NCI-H526 (cell line): ENCODE measurements around the gene YPEL3.
"Not testable (repeated sequence)": the region's sequence is repeated elsewhere in the genome, so short reads cannot be mapped to it uniquely, and the experiment has no call there.

Experiments
- DNase-seq, 2 experiments: peaks; one replicate each; lab custom pipeline; 2025; lab: John Stamatoyannopoulos, UW

The YPEL3 gene

DNA sequence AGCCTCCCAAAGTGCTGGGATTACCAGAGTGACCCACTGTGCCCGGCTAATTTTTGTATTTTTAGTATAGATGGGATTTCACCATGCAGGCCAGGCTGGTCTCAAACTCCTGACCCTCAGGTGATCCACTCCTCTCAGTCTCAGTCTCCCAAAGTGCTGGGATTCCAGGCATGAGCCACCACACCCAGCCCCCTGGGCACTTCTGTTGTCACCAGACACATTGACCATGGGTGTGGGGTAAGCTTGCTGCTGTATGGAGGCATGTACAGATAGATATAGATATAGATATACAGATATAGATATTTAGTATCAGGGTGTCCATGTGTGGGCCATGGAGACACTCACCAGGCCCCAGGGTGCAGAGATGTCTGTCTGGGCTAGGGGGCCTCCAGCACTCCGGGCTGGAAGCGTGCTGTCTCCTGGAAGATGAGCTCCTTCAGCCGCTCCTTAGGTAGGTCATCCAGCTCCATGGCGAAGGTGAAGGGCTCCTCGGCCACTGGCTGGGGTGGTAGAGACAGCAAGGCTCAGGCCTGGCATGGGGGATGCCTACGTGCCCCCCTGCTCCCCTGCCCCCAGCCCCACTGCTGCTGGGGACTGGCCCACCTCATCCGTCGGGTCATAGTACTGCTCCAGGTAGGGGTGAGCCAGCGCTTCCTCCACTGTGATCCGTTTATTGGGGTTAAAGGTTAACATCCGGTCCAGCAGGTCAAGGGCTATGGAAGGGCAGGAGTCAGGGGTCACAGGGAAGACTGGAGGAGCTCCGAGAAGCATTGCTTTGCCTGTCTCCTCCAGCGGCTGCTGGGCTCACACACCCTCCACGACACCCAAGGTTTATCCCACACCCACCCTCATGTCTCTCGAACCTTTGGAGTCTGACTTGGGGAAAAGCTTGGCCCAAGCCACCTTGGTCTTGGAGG lies 20.5 kb upstream of the YPEL3 start:
- DNase-seq: no peak

DNA sequence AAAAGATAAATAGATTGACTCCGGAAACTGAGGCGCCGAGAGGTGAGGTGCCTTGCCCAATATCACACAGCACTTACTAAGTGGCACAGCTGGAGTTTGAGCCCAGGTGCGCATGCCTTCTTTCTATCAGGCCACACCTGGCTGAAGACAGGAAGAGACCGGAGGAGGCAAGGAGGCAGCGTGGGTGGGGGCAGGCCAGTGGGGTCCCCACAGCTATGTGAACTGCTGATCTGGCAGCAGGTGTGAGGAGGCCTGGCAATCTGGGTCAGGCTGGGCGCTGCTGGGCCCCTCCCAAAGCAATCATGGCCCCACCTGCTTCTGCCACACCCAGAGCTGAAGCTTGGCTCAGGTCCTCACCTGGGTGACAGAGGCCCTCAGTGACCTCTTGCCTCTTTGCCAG lies 19.2 kb upstream of the YPEL3 start:
- no peak for DNase-seq

DNA sequence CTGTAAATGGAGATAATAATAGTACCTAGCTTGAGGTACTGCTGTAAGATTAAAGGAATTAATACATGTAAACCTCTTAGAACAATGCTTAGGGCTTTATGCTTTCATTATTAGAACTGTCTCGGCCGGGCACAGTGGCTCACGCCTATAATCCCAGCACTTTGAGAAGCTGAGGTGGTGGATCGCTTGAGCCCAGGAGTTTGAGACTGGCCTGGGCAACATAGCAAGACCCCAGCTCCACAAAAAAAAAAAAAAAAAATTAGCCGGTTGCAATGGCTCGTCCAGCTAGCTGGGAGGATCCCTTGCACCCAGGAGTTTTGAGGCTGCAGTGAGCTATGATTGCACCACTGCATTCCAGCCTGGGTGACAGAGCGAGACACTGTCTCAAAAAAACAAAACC lies 18.8 kb upstream of the YPEL3 start:
- DNase-seq: not testable (repeated sequence)

DNA sequence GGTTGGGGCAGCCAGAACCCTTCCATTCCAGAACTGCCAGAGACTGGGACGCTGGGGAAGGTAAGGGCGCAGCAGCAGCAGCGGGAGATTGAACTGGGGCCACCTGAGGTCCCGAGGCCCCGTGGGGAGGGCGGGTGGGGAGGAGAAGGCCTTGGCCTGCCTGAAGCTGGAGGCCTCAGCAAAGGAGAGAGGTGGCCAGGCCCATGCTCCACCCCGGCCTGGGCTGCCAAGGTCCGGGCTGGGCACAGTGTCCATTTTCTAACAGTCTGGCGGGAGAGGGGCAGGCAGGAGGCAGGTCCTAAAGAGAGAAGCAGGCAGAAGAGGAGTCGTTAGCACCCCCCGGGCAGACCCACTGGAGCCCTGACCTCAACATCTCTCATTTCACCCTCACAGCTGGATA lies 18.4 kb upstream of the YPEL3 start:
- no peak for DNase-seq

DNA sequence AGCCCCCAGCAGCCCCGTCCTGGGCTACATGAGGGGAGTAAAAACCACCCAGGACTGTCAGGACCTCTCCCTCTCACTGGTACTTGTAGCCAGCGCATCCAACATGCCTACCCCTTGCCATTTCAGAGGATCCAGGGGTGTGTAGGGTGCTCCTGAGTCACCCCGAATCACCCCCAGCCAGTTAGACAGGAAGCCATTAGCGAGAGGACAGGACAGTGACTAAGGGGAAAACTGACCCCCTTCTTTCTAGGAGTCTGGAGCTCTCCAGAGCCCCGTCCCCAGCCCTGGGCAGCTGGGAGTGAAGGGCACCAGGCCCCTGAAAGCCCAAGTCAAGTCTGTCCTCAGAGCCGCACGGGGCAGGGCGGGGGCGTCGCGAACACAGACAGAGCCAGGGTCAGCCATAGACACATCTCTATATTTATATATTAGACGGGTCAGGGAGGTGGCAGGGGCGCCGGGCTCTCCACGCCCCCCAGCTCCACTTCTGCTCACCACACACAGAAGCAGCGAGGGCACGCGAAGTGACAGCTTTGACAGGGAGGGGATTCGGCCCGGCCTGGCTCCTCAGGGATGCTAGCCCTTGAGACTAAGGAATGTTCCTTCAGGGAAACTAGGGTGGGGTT lies 17.8 kb upstream of the YPEL3 start:
- no peak for DNase-seq

DNA sequence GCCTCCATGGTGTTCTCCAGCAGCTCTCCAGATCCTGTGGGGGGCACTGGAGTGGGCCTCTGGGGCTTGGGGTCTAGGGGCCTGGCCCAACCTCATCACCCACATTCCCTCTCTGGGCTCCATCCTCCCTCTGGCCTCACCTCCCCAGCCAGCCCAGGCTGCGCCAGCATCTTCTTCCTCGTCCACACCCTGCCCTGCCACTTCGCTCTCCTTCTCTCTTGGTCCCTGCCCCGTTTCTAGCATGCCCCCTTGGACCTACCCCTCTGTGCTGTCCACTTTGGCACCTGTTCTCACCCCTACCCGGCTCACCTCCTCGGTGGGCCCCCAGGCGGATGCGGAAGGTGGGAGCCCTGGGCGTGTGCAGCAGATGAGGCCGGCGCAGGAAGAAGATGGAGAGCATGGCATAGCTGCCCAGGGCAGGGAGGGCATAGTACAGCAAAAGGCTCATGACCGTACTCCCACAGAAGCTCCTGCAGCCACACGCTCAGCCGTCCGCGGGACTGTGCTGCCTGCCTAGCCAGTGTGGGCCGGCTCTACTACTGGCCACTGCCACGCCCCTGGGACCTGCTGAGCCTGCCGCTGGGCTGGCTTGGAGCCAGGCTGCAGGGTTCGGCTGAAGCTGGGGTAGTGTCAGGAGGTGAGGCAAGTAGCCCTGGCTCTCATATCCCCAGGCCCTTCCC lies 17.2 kb upstream of the YPEL3 start, which contains the start of gene GDPD3:
GDPD3 (minus strand) TSS at position 507 of the 680 bp plus-strand sequence; CDS start at position 448, 59 bp downstream.
- no peak for DNase-seq

DNA sequence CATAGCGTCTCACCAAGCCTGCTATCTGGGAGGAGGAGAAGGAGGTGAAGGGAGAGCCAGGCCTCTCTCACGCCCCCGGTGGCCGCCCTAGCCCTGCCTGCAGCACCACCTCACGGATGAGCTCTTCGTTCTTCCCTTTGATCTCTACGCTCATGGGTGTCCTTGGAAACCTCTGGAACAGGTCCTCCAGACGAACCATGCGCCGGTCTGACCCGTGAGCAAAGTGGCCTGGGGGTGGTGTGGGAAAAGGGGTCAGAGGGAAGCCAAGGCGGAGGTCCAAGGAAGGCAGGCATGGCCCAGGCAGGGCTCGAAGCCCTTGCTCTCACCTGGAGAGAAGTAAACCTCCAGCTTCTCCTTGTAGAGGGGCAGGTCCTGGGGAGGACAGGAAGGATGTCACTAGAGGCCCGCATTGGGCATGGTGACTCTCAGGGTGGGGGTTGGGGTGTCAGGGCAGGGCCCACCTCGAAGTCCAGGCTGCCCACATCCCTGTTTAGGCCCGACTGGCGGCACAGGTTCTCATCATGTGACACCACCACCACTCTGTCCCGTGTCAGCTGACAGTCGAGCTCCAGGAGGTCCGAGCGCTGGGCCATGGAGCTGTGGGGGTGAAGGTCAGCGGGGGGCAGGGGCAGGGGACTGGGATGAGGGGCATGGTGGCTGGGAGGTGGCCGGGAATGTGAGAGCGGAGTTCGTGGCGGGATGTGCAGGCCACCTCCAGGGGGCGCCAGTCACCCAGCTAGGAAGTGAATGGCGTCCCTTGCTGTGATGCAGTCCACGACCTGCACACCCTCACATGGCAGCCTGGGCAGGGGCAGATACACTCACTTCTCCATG lies 16.4 kb upstream of the YPEL3 start:
- peak in 1 of 2 experiments; percentile 51 for DNase-seq

DNA sequence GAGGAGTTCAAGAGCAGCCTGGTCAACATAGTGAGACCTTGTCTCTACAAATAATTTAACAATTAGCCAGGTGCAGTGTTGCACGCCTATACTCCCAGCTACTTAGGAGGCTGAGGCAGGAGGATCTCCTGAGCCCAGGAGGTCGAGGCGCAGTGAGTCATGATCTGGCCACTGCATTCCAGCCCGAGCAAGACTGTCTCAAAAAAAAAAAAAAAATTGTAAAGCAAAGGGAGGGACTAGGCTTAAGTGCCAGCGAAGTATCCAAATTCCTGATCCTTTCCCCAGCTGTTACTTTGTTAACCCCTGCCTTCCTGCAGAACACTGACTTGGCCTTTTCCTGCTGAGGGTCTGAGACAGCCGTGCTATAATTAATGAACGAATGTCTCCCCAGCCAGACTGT lies 14.6 kb upstream of the YPEL3 start:
- DNase-seq: no peak

DNA sequence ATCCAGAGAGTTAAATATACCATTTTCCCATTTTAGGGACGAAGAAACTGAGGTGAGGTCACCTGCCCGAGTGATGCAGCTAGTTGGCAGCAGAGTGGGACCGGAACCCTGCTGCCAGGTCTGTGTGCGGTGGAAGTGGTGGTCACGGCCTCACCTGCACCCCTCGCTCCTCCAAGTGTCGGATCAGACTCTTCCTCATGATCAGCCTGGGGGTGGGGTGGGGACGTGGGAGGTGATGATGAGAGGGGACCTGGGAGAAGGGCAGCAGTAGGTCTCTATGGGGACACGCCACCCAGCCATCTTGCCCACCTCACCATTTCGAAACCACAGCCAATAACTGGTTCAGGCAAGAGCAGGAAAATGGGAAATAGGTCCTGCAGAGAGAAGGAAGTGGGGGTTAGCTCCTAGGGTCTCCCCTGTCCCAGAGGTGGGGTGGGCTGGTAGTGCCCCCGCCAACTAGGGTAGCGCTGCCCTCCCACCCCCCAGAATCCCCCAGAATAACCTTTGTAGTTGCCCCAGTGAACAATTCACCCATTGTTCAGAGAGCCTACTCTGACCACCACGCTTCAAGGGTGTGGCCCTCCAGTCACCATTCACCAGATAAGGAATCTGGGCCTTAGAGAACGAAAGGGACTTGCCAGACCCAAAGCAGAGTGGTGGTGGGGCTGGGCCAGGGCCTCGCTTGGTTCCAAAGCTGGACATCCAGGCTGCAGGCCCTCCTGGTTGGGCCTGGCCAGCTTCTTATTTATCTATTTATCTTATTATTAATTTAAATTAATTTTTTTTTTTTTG lies 12.2 kb upstream of the YPEL3 start:
- no peak for DNase-seq

DNA sequence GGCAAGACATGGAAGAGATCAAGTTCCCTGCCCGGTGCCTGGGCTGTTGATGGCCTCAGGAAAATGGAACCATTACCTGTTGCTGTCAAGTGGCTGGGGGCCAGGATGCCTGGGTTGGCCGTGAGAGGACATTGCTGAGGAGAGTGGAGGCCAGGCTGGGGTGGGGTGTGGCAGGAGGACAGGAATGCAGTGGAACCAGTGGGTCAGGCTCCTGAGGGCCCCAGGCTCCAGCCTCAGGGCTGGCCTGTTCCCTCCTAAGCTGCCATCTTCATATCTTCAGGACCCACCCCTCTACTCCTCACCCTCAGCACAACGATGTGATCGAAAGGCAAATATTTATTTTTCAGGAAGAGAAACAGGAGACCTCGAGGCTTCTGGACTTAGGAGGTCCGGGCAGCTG lies 8.5 kb upstream of the YPEL3 start:
- DNase-seq: no peak

DNA sequence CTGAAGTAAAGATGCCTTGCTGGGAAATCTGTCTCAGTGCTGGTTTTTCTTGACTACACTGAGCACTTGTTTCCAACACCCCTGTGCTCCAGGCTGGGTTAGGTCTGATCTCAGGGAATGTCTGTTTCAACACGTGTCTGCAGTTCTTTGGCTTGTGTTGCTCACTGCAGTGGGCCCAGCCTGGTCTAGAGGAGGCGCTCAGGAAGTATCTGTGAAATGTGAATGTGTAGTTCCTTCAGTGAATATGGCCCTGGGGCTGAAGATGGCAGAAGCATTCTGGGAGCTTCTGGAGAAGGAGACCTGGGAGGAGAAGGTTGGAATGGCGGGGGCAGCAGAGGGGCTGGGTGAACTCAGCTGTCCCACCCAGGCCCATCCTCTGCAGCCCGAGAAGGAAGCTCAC lies 8.1 kb upstream of the YPEL3 start:
- no peak for DNase-seq

DNA sequence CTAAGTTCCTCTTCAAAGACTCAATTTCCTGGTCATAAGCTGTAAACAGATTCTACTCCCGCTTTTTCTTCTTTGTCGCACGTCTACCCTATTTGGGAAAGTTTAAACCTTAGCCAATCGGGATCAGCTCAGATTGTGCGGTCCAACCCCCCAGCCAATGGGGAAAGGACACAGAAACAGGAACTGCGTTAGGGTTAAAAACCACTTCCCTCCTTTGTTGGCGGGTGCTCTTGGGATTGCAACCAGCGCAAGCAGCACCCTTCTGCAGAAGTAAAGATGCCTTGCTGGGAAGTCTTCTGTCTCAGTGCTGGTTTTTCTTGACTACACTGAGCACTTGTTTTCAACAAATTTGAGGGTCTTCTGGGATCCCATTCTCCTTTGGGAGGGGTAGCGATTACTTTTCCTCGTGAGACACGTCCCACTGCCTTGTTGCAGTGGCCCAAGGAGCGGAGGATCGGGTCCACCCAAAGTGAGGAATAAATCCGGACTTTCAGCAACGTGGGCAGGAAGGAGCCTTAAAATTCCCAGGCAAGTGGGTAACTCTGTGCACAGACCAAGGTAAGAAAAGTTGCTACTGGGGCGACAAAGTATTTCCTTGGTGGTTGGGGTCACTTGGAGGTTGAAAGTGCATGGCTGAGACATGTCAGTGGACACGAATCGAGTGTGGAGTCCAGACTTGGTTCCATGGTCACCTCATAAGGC lies 1.0 kb upstream of the YPEL3 start:
- DNase-seq: no peak

DNA sequence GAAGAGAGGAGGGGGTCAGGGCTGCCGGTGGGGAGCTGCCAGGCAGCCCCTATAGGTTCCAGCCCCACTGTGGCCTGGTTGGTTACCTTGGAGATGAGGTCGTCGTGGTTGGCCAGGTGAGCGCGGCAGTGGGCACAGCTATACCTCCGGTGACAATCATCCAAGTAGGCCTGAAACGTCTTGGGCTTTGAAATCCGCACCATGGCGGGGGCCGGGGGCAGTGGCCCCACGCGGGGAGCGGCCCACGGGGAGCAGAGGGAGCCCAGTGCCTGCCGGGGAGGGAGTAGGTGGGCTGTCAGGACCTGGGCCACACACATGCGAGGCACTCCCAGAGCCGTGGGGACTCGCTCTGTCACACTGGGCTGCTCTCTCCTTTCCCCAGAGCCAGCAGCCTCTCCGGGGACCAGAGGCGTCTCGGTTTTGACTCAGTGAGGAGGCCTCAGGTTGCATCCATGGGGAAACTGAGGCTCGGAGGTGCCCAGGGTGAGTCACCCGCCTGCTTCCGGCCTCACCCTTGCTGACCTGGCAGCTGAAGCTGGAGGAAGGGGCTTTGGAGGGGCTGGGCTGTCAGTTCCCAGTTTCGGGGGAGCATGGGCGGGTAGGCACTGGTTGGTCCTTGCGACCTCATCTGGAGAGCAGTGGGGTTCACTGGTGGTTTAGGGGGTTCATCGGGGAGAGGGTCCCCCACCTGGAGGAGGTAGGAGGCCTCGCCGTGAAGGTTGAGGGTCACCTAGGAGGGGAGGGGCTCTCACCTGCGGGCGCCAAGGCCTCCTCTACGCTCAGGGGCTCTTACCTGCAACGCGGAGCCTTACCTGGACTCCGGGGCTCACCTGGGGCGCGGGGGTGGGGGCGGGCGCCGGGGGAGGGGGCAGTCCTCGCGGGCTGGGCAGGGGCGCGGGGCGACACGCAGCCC lies 591 bp downstream of the YPEL3 start:
- DNase-seq: peak in 1 of 2 experiments; percentile 60

DNA sequence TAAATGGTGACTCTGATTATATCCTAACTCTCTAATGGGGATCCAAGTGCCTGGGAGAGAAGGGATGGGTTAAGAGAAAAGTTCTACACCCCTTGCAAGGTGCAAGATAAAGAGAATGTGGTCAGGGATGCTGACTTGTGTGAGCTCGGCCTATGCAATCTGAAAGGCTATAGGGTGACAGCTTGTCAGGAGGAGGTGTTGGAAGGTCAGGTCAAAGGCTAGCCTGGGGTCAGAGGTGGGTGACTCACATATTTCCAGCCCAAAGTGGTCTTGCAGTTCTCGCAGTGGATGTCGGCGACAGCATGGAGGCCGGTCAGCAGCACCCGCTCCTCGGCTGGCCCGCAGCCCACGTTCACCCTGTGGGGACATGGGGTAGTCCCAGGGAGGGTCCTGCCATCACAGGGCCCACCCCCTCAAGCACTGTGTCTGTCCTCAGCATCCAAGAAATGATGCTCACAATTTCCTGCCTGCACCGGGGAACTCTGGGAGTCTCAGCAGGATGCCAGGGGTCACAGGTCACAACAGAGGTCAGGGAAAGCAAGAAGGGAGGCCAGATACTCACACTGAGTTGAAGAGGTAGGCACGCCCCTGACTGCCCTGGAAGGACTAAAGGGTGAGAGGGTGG lies 1.4 kb downstream of the YPEL3 start:
- DNase-seq: no peak

DNA sequence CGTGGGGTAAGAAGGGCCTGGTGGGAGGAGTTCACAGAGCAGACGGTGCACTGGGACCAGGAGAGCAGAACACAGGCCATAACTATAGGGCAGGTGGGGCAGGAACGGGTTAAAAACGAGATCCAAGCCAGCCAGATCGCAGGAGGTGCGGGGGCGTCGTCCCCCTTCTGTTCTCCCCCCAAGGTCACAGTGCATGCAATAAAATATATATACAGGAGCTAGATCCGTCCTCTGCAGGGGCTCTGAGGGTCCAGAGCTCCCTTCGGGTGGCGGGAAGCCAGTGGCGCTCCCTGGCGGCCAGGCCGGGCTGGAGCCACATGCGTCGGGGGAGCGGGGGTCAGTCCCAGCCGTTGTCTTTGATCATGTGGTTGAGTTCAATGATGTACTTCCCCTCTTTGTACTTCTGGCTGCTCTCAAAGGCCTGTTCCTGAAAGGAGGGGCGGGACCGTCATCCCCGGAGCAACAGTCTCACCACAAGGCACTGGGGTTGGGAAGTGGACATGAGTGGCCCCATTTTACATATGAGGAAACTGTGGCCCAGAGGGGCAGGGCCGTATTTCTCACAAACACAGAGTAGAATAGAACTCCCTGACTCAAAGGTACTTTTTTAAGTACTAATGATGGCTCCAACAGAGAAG lies 3.5 kb downstream of the YPEL3 start:
- peak; percentile 76 to 91 for DNase-seq

DNA sequence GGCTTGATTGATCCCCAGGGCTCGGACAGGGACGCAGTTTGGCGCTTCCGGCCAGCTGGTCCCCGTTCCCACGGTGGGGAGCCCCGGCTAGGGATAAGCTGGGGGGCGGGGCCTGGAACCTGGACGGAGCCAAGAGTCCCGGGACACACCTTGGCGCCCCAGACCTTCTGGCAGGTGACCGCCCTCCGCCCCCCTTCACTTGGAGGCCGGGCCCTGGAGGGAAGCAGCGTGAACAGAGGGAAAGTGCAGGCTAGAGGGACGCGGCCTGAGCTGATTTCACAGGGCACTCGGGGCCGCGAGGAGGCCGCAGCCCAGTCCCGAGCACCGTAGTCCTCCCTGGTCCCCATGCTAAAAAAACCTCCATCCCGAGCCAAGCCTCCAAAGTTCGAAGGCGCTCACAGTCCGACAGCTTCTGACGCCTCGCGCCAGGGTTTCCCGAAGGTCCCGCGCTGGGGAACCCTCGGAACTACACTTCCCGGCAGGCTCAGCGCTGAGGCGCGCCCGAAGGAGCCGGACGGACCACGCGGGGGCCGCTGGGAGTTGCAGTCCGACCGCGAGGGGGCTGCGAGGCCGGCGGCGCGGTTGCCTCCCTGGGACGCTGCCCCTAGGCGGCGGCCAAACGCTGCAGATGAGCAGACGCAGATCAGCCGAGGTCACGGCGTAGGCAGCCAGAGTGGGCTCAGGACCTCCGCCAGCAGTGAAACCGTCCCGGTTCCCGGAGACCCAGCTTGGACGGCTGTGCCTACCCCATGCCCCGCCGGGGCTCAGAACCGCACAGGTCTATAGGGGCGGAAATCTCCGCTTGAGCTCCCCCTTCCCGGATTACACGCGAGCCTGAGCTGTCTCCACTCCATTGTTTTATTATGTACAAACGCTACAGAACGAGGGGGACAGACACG lies 4.3 kb downstream of the YPEL3 start, which contains the start of gene TBX6:
TBX6 (minus strand) TSS at position 451 of the 899 bp plus-strand sequence. CDS start 731 bp downstream, outside the sequence.
- peak; percentile 68 to 97 for DNase-seq
